GM23338 (cell line): ENCODE results near the gene CEP170B. TPM values are rescaled to one million over a fixed set of nuclear protein-coding genes. Genes with fewer than 3 reads are reported as not detected.

Experiments used
- ATAC-seq: fragments of 200-7000 bp; cut with Tn5 transposase; 3 replicates; pipeline ENCODE4 v1.9.1; 2020
- DNase-seq: peaks from one replicate; pipeline ENCODE4 v3.0.0-alpha.2; 2015; ENCODE audit warnings: low spot score
- H2AFZ ChIP-seq: fragments of 200-600 bp; sonication (generic); 2 replicates; pipeline ENCODE4 v1.8.0; 2016; ENCODE audit warnings: antibody characterized with exemption, mild to moderate bottlenecking, moderate library complexity
- H3F3A ChIP-seq: fragments of 200-600 bp; sonication (generic); replicated peaks from 2 replicates; pipeline ENCODE4 v1.8.0; 2017; ENCODE audit warnings: antibody characterized with exemption, mixed run types, low read depth
- H3K27ac ChIP-seq: fragments of 200-600 bp; sonication (generic); 2 replicates; pipeline ENCODE4 v1.6.1; 2016; ENCODE audit warnings: low read depth
- H3K27me3 ChIP-seq: fragments of 200-600 bp; sonication (generic); 2 replicates; pipeline ENCODE4 v1.8.0; 2016; ENCODE audit warnings: mild to moderate bottlenecking, mixed run types, moderate library complexity; ENCODE audit not compliant: insufficient read depth
- H3K36me3 ChIP-seq: fragments of 200-600 bp; sonication (generic); 2 replicates; pipeline ENCODE4 v1.8.0; 2016; ENCODE audit warnings: mild to moderate bottlenecking; ENCODE audit not compliant: insufficient read depth
- H3K4me1 ChIP-seq: fragments of 200-600 bp; sonication (generic); 2 replicates; pipeline ENCODE4 v1.8.0; 2016; ENCODE audit warnings: mild to moderate bottlenecking, moderate library complexity; ENCODE audit not compliant: insufficient read depth
- H3K4me2 ChIP-seq: fragments of 200-600 bp; sonication (generic); 2 replicates; pipeline ENCODE4 v1.7.1; 2017; ENCODE audit warnings: mixed run types
- H3K4me3 ChIP-seq: fragments of 200-600 bp; sonication (generic); 2 replicates; pipeline ENCODE4 v1.6.1; 2016; ENCODE audit warnings: mixed run types
- H3K79me2 ChIP-seq: fragments of 200-600 bp; sonication (generic); replicated peaks from 2 replicates; pipeline ENCODE4 v1.8.0; 2017; ENCODE audit warnings: mild to moderate bottlenecking; ENCODE audit not compliant: insufficient read depth
- H3K9me2 ChIP-seq: fragments of 200-600 bp; sonication (generic); 2 replicates; pipeline ENCODE4 v1.8.0; 2017; ENCODE audit not compliant: insufficient read depth
- H4K20me1 ChIP-seq: fragments of 200-600 bp; sonication (generic); replicated peaks from 2 replicates; pipeline ENCODE4 v1.8.0; 2017; ENCODE audit warnings: mild to moderate bottlenecking; ENCODE audit not compliant: insufficient read depth
- H3K27ac Mint-ChIP-seq: 2 replicates; pipeline ENCODE4 v1.8.0; 2020; ENCODE audit warnings: inconsistent platforms, mild to moderate bottlenecking, moderate library complexity, mixed read lengths
- H3K27me3 Mint-ChIP-seq: 3 replicates; pipeline ENCODE4 v1.8.0; 2022; ENCODE audit warnings: low read depth, mild to moderate bottlenecking, moderate library complexity, mixed read lengths, inconsistent platforms; ENCODE audit not compliant: insufficient read depth, poor library complexity
- H3K36me3 Mint-ChIP-seq: 3 replicates; pipeline ENCODE4 v1.8.0; 2021; ENCODE audit warnings: low read depth, mild to moderate bottlenecking, inconsistent platforms, moderate library complexity, mixed read lengths
- H3K4me1 Mint-ChIP-seq: 3 replicates; pipeline ENCODE4 v1.8.0; 2020; ENCODE audit warnings: mild to moderate bottlenecking, inconsistent platforms, mixed read lengths
- H3K4me3 Mint-ChIP-seq: 3 replicates; pipeline ENCODE4 v1.8.0; 2021; ENCODE audit warnings: moderate library complexity, mild to moderate bottlenecking, inconsistent platforms, mixed read lengths
- H3K9me3 Mint-ChIP-seq: 3 replicates; pipeline ENCODE4 v1.8.0; 2020; ENCODE audit warnings: moderate library complexity, mild to moderate bottlenecking, inconsistent platforms, mixed read lengths
- CREB1 ChIP-seq: fragments of 250-450 bp; sonication (Bioruptor Pico); IDR thresholded peaks from 2 replicates; pipeline ENCODE4 v1.5.0; 2020; ENCODE audit warnings: low read depth, mild to moderate bottlenecking, moderate library complexity
- EZH2 ChIP-seq: fragments of 200-600 bp; sonication (generic); IDR thresholded peaks from one replicate; pipeline ENCODE4 v1.8.0; 2017; ENCODE audit warnings: antibody characterized with exemption, mild to moderate bottlenecking, low read depth; ENCODE audit not compliant: unreplicated experiment
- EZH2phosphoT487 ChIP-seq: fragments of 200-600 bp; sonication (generic); IDR thresholded peaks from one replicate; pipeline ENCODE4 v1.8.1; 2018; ENCODE audit warnings: antibody characterized with exemption; ENCODE audit not compliant: unreplicated experiment
- JUNB ChIP-seq: IDR thresholded peaks from one replicate; pipeline ENCODE4 v1.6.1; 2016; ENCODE audit warnings: antibody characterized with exemption; ENCODE audit not compliant: unreplicated experiment
- POLR2AphosphoS5 ChIP-seq: IDR thresholded peaks from 2 replicates; pipeline ENCODE4 v1.6.1; 2016; ENCODE audit warnings: antibody characterized with exemption, low read depth
- STAT1 ChIP-seq: IDR thresholded peaks from one replicate; pipeline ENCODE4 v1.6.1; 2016; ENCODE audit warnings: antibody characterized with exemption; ENCODE audit not compliant: unreplicated experiment
- ZNF114 ChIP-seq: fragments of 250-450 bp; sonication (Bioruptor Pico); IDR thresholded peaks from 2 replicates; pipeline ENCODE4 v1.5.0; 2020; ENCODE audit warnings: mild to moderate bottlenecking, moderate library complexity
- ZNF331 ChIP-seq: fragments of 250-450 bp; sonication (Bioruptor Pico); IDR thresholded peaks from 2 replicates; pipeline ENCODE4 v1.5.0; 2020; ENCODE audit warnings: low read depth, mild to moderate bottlenecking, moderate library complexity
- polyA plus RNA-seq: library from polyadenylated mRNA; unstranded; fragments of >200 nt; fragmentation: Nextera tagmentation; extraction: Ambion mirVana; gene quantifications from 2 replicates; pipeline ENCODE4 v1.2.1, GENCODE V29; 2016
- total RNA-seq: library from RNA; depleted of rRNA; stranded (reverse); fragments of >200 nt; shearing (Covaris generic); gene quantifications from 2 replicates; pipeline ENCODE4 v1.2.3, GENCODE V29; 2014
- TF ChIP-seq, protein P1 (sequence below): IDR thresholded peaks from 2 replicates; pipeline ENCODE4 v1.6.1; 2016; ENCODE audit warnings: antibody characterized with exemption
- TF ChIP-seq, protein P2 (sequence below): IDR thresholded peaks from one replicate; pipeline ENCODE4 v1.6.1; 2018; ENCODE audit warnings: antibody characterized with exemption; ENCODE audit not compliant: unreplicated experiment
- TF ChIP-seq, protein P3 (sequence below), 2 experiments: fragments of 200-600 bp in 1 of 2; sonication (generic) in 1 of 2; conservative IDR thresholded peaks; 2 replicates each; pipeline versions ENCODE4 v1.5.1 to v1.6.1; 2016 to 2017; ENCODE audit warnings: antibody characterized with exemption in 2 of 2, low read depth in 2 of 2, mild to moderate bottlenecking in 2 of 2, moderate library complexity in 1 of 2
- TF ChIP-seq, protein P4 (sequence below): fragments of 250-450 bp; sonication (Bioruptor Pico); IDR thresholded peaks from 2 replicates; pipeline ENCODE4 v1.5.0; 2020; ENCODE audit warnings: mild to moderate bottlenecking, moderate library complexity

Gene CEP170B
- total and polyA plus RNA-seq, 2 experiments from 2014 or later, result 4.6 to 37.1 TPM

DNA sequence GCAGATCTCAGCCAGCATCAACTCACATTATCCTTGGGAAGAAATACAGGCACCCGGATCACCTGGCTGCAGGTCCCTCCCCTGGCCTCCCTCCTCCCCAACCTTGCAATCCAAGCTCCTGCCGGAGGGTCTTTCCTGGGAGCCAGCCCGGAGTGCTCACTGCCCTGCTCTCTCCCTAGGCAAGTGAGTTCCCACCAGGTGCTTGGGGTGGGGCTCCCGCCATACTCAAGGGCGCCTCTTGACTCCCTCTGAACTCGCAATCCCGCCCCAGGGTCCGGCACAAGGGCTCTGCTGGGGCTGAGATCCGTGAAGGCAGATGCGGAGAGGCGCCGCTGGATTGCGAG lies 1.2 kb upstream of the CEP170B start:
- H3K36me3 Mint-ChIP-seq, result no peaks in the 10 kb centered on the region
- Histone ChIP-seq H3K27ac (peak overlapping the region; percentile 96), H4K20me1 (peaks cover 4% of the 10 kb centered on the region), H3K4me1 (peaks cover 6% of the 10 kb centered on the region; the same call in 1 of the 2 replicates), H3K9me2 (peaks cover 6% of the 10 kb centered on the region), H3K36me3 (no peaks in the 10 kb centered on the region), H3K4me2 (peak overlapping the region; percentile 97), H3K4me3 (peak overlapping the region; percentile 90), H3K79me2 (peaks cover 36% of the 10 kb centered on the region), H2AFZ (no peak overlapping the region; the same call in 1 of the 2 replicates), H3K27me3 (no peaks in the 10 kb centered on the region), H3F3A (peaks cover 8% of the 10 kb centered on the region; the same call in 1 of the 2 replicates)
- peaks cover 16% of the 10 kb centered on the region for H3K4me1 Mint-ChIP-seq
- peaks cover 15% of the 10 kb centered on the region for H3K27me3 Mint-ChIP-seq
- TF ChIP-seq, protein P1, sequence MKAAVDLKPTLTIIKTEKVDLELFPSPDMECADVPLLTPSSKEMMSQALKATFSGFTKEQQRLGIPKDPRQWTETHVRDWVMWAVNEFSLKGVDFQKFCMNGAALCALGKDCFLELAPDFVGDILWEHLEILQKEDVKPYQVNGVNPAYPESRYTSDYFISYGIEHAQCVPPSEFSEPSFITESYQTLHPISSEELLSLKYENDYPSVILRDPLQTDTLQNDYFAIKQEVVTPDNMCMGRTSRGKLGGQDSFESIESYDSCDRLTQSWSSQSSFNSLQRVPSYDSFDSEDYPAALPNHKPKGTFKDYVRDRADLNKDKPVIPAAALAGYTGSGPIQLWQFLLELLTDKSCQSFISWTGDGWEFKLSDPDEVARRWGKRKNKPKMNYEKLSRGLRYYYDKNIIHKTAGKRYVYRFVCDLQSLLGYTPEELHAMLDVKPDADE, result no peak
- TF ChIP-seq EZH2phosphoT487, result no peak
- TF ChIP-seq EZH2, result no peak
- TF ChIP-seq, protein P2, sequence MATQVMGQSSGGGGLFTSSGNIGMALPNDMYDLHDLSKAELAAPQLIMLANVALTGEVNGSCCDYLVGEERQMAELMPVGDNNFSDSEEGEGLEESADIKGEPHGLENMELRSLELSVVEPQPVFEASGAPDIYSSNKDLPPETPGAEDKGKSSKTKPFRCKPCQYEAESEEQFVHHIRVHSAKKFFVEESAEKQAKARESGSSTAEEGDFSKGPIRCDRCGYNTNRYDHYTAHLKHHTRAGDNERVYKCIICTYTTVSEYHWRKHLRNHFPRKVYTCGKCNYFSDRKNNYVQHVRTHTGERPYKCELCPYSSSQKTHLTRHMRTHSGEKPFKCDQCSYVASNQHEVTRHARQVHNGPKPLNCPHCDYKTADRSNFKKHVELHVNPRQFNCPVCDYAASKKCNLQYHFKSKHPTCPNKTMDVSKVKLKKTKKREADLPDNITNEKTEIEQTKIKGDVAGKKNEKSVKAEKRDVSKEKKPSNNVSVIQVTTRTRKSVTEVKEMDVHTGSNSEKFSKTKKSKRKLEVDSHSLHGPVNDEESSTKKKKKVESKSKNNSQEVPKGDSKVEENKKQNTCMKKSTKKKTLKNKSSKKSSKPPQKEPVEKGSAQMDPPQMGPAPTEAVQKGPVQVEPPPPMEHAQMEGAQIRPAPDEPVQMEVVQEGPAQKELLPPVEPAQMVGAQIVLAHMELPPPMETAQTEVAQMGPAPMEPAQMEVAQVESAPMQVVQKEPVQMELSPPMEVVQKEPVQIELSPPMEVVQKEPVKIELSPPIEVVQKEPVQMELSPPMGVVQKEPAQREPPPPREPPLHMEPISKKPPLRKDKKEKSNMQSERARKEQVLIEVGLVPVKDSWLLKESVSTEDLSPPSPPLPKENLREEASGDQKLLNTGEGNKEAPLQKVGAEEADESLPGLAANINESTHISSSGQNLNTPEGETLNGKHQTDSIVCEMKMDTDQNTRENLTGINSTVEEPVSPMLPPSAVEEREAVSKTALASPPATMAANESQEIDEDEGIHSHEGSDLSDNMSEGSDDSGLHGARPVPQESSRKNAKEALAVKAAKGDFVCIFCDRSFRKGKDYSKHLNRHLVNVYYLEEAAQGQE, result no peak
- TF ChIP-seq STAT1, result no peak
- TF ChIP-seq, protein P3, sequence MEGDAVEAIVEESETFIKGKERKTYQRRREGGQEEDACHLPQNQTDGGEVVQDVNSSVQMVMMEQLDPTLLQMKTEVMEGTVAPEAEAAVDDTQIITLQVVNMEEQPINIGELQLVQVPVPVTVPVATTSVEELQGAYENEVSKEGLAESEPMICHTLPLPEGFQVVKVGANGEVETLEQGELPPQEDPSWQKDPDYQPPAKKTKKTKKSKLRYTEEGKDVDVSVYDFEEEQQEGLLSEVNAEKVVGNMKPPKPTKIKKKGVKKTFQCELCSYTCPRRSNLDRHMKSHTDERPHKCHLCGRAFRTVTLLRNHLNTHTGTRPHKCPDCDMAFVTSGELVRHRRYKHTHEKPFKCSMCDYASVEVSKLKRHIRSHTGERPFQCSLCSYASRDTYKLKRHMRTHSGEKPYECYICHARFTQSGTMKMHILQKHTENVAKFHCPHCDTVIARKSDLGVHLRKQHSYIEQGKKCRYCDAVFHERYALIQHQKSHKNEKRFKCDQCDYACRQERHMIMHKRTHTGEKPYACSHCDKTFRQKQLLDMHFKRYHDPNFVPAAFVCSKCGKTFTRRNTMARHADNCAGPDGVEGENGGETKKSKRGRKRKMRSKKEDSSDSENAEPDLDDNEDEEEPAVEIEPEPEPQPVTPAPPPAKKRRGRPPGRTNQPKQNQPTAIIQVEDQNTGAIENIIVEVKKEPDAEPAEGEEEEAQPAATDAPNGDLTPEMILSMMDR (conservative IDR thresholded peaks at IDR 0.05; ENCODE audit: low read depth in 2 of 2), result no peak
- no peak for TF ChIP-seq JUNB
- no peak; the same call in 1 of the 2 replicates for TF ChIP-seq POLR2AphosphoS5
- no peak for TF ChIP-seq ZNF114 (CRISPR knock-in tag)
- no peak for TF ChIP-seq ZNF331
- no peak for TF ChIP-seq CREB1 (CRISPR knock-in tag)
- TF ChIP-seq, protein P4, sequence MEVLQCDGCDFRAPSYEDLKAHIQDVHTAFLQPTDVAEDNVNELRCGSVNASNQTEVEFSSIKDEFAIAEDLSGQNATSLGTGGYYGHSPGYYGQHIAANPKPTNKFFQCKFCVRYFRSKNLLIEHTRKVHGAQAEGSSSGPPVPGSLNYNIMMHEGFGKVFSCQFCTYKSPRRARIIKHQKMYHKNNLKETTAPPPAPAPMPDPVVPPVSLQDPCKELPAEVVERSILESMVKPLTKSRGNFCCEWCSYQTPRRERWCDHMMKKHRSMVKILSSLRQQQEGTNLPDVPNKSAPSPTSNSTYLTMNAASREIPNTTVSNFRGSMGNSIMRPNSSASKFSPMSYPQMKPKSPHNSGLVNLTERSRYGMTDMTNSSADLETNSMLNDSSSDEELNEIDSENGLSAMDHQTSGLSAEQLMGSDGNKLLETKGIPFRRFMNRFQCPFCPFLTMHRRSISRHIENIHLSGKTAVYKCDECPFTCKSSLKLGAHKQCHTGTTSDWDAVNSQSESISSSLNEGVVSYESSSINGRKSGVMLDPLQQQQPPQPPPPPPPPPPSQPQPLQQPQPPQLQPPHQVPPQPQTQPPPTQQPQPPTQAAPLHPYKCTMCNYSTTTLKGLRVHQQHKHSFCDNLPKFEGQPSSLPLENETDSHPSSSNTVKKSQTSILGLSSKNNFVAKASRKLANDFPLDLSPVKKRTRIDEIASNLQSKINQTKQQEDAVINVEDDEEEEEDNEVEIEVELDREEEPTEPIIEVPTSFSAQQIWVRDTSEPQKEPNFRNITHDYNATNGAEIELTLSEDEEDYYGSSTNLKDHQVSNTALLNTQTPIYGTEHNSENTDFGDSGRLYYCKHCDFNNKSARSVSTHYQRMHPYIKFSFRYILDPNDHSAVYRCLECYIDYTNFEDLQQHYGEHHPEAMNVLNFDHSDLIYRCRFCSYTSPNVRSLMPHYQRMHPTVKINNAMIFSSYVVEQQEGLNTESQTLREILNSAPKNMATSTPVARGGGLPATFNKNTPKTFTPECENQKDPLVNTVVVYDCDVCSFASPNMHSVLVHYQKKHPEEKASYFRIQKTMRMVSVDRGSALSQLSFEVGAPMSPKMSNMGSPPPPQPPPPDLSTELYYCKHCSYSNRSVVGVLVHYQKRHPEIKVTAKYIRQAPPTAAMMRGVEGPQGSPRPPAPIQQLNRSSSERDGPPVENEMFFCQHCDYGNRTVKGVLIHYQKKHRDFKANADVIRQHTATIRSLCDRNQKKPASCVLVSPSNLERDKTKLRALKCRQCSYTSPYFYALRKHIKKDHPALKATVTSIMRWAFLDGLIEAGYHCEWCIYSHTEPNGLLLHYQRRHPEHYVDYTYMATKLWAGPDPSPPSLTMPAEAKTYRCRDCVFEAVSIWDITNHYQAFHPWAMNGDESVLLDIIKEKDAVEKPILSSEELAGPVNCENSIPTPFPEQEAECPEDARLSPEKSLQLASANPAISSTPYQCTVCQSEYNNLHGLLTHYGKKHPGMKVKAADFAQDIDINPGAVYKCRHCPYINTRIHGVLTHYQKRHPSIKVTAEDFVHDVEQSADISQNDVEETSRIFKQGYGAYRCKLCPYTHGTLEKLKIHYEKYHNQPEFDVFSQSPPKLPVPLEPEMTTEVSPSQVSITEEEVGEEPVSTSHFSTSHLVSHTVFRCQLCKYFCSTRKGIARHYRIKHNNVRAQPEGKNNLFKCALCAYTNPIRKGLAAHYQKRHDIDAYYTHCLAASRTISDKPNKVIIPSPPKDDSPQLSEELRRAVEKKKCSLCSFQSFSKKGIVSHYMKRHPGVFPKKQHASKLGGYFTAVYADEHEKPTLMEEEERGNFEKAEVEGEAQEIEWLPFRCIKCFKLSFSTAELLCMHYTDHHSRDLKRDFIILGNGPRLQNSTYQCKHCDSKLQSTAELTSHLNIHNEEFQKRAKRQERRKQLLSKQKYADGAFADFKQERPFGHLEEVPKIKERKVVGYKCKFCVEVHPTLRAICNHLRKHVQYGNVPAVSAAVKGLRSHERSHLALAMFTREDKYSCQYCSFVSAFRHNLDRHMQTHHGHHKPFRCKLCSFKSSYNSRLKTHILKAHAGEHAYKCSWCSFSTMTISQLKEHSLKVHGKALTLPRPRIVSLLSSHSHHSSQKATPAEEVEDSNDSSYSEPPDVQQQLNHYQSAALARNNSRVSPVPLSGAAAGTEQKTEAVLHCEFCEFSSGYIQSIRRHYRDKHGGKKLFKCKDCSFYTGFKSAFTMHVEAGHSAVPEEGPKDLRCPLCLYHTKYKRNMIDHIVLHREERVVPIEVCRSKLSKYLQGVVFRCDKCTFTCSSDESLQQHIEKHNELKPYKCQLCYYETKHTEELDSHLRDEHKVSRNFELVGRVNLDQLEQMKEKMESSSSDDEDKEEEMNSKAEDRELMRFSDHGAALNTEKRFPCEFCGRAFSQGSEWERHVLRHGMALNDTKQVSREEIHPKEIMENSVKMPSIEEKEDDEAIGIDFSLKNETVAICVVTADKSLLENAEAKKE, result no peak
- H3K9me3 Mint-ChIP-seq, result no peaks in the 10 kb centered on the region
- ATAC-seq (peak; percentile 18), DNase-seq (no peak)
- no peak overlapping the region; the same call in 1 of the 2 replicates for H3K27ac Mint-ChIP-seq
- H3K4me3 Mint-ChIP-seq, result peak overlapping the region; percentile 92
